GM19372 (cell line): ENCODE measurements around the gene COL6A3.
"Not testable (repeated sequence)": the region's sequence is repeated elsewhere in the genome, so short reads cannot be mapped to it uniquely, and the experiment has no call there.

Experiments
- ATAC-seq: cut with Tn5 transposase; IDR thresholded peaks from one replicate; pipeline ENCODE4 v1.9.1; 2021; ENCODE audit warnings: mild to moderate bottlenecking, low read depth, moderate library complexity; ENCODE audit not compliant: unreplicated experiment

COL6A3 gene

DNA sequence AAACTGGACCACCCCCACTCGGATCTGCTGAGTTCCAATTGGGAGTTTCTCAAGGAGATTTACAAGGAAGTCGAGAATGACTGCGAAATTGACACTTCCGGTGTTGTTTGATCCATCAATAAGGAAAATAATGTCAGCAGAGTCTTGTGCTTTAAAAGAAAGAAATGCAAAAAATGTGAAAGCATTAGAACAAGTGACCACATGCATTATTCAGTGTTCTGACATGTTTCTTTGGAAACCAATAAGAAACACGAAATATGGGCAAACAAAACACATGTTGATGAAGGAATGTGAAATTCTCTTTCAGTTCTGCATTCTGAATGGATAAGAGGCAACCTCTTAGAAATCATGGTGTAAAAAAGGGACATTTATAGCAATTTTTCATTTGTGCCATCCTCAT lies 25.9 kb downstream of the COL6A3 start:
- ATAC-seq: no peak

DNA sequence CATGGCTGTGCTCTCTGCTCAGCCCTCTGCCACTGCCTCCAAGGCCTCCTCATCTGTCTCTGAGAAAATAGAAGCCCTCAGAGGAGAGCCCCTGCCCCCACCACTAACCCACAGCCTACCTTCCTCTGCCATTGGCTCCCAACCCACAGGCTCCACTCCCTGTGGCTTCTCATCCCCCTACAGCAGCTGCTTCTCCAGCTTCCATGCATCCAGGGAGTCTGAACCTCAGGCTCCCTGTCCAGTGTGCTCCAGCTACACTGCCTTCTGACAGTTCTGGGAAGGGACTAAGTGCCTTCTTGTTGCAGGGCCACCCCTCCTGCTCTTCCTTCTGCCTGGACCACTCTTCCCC lies 29.3 kb downstream of the COL6A3 start:
- no peak for ATAC-seq

DNA sequence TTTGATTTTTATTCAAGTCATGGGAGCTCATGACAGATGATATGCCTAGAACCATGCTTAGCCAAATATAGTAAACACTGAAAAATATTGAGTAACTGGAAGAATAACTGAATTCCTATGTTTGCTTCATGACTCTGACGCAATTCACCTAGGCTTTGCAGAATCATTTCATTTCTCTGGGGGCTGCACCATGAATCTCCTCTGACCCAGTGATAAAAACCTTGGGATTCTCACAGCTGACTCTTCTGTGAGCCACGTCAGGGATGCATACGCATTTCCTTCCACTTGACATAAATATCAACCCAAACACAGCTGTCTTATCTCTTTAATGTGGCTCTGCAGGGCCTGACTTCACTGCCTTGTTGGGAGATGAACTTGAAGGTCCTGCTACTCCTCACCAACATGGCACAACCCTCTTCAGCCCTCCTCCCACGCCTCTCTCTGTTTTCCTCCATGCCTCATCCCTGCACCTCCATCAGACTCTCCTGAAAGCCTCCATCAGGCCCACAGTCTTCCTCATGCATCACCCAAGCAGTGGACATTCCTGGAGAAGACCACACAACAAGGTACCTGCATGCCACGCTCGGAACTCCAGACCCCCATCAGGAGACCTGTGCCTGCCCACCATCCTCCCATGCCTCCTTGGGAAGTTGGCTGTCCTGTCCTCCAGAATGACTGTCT lies 29.8 kb downstream of the COL6A3 start:
- no peak for ATAC-seq

DNA sequence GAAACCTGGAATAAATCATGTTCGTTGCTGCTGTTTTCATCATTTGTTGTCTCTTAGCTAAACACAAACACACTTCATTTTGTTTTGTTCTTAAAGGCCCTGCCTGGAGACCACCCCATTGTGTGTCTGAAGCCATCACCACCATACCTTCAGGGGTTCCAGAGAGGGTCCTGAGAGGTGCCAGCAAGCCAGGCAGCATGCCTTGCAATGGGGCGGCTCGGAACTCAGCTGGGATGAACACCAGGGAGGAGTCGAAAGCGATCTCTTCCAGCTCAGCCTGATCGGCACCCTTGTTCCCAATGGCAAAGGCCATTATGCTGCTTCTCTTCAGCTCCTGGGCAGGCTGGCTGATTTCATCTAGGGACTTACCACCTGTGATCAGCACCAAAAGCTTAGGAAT lies 33.2 kb downstream of the COL6A3 start:
- no peak for ATAC-seq

DNA sequence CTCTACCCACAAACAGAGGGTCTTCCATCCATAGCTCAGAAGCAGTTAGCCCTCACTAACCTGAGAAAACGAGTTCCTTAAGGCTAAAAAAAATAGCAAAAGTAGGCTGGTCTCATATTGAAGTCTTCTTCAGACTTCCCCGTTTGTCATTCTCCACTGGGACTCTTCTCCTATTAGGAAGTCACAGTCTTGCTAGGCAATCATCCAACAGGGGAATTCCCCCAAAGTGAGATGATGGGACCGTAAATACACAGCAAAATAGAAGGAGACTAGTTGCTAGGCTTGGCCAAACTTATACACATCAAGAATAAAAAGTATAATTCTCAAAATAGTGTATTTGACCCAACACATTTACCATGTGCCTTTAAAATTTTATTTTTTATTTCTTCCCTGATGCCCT lies 34.3 kb downstream of the COL6A3 start:
- ATAC-seq: no peak

DNA sequence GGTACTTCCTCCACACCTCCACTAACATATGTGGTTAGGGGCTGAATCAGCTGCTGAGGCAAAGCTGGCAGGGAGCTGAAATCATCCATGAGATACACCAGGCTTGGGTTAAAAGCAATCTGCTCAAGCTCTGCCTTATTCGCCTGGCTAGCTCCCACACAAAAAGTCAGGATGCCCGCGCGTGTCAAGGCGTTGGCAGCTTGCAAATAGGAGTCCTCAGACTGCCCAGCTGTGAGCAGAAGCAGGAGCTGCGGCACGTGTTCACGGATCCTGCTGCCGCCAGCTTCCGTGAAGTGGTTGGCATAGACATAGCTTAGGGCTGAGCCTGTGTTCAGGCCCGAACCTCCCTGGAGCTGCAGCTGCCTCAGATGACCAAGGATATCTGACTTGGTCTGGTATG lies 35.3 kb downstream of the COL6A3 start:
- ATAC-seq: no peak

DNA sequence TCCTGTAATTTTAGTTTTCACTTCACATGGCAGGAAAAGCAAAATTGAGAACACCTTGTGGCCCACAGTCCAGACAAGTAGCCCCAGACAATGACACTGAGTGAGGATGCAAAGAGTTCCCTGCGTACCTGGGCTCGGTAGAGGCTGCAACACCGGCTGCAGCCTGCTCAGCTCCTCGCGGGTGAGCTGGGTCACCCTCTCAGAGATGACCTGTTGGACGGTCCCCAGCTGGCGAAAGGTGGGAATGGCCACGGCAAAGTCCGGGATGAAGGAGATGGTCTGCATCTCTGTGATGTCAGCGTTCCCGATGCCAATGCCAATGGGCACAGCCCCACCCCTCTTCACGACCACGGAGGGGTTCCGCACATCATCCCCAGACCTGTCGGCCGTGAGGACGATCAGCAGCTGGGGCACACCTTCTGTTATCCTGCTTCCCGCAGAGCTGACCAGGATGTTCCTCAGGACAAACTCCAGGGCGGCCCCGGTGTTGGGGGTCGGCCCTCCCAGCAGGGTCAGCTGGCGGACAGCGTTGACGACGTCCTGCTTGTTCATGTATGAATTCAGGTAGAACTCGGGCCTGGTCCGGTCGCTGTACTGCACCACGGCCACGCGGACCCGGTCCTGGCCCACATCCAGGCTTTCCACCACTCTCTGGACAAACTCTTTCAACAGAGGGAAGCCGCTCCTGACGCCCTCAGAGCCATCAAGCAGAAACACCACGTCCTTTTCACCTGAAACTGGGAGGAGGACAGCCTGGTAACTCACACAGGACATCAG lies 39.5 kb downstream of the COL6A3 start:
- no peak for ATAC-seq

DNA sequence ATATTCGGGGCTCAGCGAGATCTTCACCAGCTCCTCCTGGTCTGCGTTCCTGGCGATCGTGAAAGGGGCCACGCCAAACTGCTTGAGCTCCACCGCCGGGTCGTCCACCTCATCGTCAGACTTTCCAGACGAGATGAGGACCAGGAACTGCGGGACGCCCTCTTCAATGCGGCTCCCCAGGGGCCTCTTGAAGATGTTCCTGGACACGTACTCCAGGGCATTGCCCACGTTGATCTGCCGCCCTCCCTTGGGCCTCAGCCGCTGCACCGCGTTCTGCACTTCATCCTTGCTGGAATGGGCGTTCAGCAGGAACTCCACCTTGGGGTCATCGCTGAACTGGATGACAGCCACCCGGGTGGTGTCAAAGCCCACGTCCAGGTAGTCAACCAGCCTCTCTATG lies 42.1 kb downstream of the COL6A3 start:
- ATAC-seq: no peak

DNA sequence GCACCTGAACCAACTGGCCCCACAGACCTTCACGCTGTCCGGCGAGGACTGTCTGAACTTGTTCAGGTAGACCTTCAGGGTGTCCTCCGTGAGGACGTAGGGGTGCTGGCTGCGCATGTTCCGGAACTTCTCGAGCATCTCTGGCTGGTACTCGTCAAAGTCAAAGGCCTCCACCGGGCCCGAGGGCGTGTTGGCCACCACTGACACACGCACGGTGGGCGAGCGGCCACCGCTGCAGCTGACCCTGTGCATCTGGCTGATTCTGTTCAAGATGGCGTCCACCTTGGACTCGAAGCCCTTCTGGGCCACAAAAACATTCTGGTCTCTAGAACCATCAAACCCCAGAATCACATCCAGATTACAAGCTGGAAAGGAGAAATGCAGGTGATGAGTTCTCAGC lies 48.3 kb downstream of the COL6A3 start:
- no peak for ATAC-seq

DNA sequence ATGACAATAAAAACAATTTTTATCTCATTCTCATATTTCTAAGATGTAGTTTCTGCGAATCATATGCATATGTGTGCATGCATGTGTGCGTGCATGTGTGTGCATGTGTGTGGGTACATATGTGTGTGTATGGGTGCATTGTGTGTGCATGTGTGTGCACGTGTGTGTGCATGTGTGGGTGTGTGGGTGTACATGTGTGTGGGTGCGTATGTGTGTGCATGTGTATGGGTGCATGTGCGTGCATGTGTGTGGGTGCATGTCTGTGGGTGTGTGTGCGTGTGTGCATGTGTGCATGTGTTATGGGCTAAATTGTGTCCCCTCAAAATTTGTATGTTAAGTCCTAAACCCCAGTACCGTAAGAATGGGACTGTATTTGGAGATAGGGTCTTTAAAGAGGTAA lies 49.3 kb downstream of the COL6A3 start:
- ATAC-seq: no peak

DNA sequence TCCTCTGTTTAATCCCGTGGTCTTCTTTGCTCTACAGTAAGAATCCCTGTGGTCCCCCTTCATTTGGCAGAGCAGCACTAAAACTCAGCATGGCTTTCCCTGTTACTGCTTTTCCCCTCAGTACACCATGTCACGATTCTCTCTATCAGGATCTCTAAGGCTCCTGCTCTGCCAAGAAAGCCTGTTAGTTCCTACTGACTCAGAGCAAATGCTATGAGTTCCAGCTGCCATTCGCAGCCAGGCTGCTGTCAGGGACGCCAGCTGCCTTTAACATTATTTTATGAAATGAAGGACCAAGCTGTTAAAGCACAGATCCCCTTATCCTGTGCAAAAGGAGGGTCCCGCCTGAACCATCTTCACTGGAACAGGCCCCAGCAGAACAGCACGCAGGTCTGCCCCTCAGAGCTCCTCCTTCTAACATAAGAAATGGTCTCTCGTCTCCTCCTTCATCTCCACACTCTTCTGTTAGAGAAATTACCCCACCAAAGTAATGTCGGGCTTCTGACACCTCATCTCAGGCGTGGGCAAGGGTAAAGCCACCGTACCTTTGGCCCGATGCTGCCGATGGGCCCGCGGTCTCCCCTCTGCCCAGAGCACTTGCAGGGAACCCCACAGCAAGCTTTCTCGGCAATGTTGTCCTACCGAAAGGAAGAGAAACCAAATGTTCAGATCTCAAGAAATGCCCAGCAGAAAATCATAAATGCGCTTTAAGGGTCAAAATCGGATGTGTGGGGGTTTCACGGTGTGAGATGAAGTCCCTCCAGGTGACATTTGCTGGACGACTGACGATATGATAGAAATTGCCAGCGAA lies 52.6 kb downstream of the COL6A3 start:
- no peak for ATAC-seq

DNA sequence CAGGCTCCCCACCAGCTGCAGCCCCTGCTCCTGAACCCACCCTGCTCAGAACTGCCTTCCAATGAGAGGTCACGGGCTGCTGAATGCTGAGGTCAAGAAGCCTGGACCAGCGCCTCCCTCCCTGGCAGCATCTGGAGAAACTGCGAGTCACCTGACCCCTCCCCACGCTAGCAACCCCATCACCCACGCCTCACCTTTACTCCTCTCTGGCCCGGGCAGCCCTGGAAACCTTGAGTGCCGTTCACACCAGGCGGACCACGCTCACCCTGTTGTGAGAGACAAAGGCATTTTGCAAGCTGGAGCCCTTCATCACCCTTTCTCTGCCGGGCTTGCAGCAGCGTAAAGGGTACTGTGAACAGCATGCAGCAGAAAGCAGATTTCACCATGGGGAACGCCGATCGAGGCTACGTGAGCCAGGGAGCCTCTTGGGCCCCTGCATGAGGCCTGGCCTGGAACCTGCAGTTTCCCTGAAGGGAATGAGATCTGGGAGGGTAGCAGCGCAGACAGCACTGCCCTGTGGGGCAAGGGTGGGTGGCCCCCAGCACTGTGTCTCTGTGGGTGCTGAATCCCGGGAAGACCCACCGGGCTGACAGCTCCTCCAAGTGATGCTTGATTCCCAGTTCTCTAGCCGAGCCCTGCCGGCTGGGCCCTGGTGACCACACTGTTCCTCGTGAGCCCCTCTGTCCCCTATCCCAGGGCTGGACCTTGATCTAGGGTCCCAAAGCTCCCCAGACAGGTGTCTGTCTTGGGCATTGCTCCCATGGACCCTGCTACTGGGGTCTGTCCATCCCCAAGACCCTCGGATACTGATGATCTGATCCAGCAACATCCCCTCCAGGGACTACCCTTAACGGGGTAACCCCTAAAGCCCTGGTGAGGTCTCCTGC lies 53.8 kb downstream of the COL6A3 start:
- no peak for ATAC-seq

DNA sequence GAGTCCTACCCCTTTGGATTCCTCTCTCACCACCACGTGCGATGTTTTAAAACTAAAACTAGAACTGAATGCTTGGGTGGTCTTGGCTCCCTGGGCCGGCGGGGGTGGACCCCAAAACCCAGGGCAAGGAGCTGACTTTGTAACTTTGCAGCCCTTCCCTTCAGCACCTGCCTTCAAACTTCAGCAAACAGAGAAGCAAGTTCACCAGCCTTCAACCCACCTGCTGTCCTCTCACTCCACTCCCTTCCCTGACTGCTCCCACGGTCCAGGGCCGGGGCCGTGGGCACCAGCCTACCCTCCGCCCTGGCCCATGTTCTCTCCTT lies 54.5 kb downstream of the COL6A3 start:
- no peak for ATAC-seq

DNA sequence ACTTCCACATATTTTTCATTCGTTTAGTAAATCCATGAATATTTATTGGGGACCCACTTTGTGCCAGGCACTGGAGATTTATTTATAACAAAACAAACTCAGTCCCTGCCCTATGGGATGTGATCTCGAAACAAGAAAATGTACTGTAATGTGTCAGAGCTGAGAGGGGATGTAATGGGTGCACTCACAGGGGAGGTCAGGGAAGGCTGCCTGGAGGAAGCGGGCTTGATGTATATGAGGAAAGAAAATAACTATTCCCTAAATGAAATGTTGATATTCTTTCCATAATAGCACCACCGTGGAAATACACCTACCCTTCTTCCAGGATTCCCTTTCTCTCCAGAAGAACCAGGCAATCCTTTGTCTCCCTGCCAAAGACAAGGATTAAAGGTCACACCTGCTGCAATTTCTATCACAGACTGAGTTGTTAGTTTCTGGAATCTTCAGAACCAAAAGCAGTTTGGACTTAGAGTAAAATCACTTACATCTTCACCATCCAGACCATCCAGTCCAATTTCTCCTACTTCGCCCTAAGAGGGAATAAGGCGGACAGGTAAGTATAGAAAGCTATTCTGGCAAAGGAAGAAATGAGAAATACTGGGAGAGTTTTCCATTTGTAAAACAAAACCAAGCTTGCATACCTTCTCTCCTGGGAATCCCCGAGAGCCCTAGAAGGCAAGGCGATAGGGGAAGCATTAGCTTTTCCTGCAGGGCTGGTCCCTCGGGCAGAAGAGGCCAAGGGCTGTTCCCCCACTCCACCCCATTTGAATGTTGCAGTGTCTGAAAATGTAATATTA lies 55.0 kb downstream of the COL6A3 start:
- ATAC-seq: no peak

DNA sequence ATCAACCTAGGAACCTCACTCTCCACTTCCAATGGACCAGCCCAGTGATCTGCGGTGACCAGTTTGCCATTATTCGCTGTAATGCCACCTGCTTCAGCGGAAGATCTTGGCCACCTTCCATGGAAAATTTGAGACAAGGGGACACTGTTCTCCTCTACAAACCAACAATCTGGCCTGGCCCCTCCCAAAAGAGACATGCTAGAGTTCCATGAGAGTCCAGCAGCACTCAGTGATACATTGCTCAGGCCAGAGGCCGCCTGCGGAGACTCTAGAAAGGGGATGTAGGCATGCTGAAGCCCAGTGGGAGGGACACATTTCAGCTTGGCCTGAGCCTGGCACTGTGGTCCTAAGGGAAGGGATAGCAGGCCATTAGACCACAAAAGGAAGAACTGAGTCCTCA lies 58.3 kb downstream of the COL6A3 start:
- no peak for ATAC-seq

DNA sequence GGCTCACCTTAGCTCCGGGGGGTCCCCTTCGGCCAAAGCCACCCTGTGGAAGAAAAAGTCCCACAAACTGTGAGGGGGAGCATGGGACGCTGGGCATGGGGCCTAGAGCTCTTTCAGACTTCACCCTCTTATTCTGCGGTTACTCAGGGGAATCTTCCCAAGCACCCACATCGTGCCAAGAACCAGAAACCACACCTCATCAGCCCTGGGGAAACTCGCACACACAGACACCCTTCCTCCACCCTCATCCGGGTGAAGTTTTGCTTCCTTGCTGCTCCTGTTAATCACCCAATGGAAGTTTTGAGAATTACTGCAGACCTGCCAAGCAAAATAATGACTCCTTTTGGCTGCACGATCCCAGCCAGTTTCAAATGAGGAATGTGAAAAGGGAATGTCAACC lies 59.1 kb downstream of the COL6A3 start:
- no peak for ATAC-seq

DNA sequence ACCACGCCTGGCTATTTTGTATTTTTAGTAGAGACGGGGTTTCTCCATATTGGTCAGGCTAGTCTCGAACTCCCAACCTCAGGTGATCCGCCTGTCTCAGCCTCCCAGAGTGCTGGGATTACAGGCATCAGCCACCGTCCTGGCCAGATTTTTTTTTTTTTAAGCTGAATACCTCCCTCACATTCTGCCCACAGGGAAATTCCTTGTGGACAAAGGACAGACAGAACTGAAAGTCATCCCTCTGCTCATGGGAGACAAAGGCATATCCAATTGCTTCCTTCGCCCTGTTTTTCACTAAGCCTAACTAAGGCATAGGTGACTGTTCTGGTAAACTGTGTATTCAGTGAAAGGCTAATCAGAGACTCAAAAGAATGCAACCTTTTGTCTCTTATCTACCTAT lies 59.8 kb downstream of the COL6A3 start:
- not testable (repeated sequence) for ATAC-seq

DNA sequence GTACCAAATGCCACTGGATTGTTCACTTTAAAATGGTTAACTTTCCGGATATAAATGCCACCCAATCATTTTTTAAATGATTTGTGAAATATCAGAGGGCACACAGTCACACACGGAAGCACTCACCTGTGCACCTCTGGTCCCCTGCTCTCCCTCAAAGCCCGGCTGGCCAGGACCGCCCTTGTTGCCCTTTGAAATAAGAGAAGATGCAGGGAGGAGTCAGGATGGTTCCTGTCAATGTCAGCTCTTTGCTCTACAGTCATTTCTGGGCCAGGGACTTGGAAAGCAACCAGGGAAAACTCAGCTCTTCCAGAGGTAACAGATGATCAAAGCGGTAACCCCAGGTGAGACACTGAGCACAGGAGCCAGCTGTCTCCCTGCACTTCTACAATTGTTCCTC lies 60.7 kb downstream of the COL6A3 start:
- ATAC-seq: no peak

DNA sequence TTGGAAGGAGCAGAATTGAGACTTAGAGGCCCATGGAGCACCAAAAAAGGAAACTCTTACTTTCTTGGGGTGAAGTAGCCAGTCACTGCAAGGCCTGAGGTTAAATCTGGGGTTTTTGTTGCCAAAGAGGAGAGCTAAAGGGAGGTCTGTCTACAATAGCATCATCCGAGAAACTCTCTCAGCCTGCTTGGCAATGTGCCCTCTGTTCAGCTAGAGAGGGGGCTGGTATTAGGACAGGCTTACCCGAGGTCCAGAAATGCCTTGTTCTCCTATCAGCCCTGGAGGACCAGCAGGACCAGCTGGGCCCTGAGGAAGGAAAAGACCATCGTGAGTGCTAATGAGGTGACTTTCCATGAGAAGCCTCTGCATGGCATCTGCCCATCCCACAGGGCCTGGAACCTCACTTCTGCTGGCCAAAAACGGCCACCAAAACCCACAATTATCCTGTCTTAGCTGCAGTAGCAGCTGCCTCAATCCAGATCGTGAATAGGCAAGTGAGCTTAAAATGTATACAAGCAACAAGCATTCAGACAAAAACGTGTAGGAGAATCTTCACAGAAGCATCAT lies 61.6 kb downstream of the COL6A3 start:
- no peak for ATAC-seq

DNA sequence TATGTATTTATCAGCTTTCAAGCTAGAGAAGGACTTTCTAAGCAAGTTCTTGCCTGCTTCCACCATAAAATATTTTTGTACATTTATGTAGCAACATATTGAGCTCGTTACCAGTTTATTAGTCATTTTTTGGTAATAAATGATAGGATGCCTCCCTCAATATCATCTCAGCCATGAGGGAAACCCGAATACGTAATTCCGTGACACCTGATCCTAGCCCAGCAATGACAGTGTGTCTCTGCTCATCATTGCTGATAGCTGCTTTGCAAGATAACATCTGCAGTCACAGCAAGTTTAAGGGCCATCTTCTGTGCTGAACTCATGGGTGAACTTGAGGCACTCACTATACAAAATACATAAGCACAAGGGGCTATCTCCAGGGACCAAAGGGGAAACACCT lies 62.2 kb downstream of the COL6A3 start:
- ATAC-seq: no peak
